Activated CD8-positive, alpha-beta memory T cell treated with anti-CD3 and anti-CD28 coated beads for 1 hour (primary cell): Measurements from ENCODE around the gene OR2H1.
"Not testable (repeated sequence)": the region's sequence is repeated elsewhere in the genome, so short reads cannot be mapped to it uniquely, and the experiment has no call there.

Experiments
- DNase-seq, 2 donors: peaks; one replicate each; pipeline ENCODE4 v3.0.0-alpha.2; 2020; ENCODE audit warnings: low read depth in 1 of 2; ENCODE audit errors: extremely low read depth in 1 of 2

OR2H1 gene

GRCh38 chr6:29456971-29457370 lies at the start of gene OR2H1, which contains the start of gene OR11A1:
TSS of gene OR2H1 (plus strand) at chr6:29457155. CDS start at chr6:29461770, 4,615 bp downstream.
TSS of gene OR11A1 (minus strand) at chr6:29457071. CDS start at chr6:29427641, 29,430 bp downstream.
- DNase-seq, result no peak

- no peak for DNase-seq
Observed at GRCh38 chr6:29414588-29414987, 42.4 kb upstream of the OR2H1 start, which contains the start of gene OR12D1. TSS of gene OR12D1 (plus strand) at chr6:29414928.

GRCh38 chr6:29419516-29419915 lies 37.4 kb upstream of the OR2H1 start:
- DNase-seq, result no peak

GRCh38 chr6:29424168-29424567 lies 32.8 kb upstream of the OR2H1 start:
- no peak for DNase-seq

GRCh38 chr6:29424575-29424974 lies 32.4 kb upstream of the OR2H1 start:
- DNase-seq, result no peak

GRCh38 chr6:29425075-29425474 lies 31.9 kb upstream of the OR2H1 start:
- DNase-seq, result no peak

GRCh38 chr6:29426654-29427053 lies 30.3 kb upstream of the OR2H1 start:
- no peak for DNase-seq

GRCh38 chr6:29436730-29437129 lies 20.2 kb upstream of the OR2H1 start:
- not testable (repeated sequence) for DNase-seq

- DNase-seq, result no peak
Observed at GRCh38 chr6:29439006-29439405, 17.9 kb upstream of the OR2H1 start, which contains the start of gene OR10C1. TSS of gene OR10C1 (plus strand) at chr6:29439306. CDS start at chr6:29440016, 710 bp downstream.

- DNase-seq, result no peak
Observed at GRCh38 chr6:29442719-29443118, 14.2 kb upstream of the OR2H1 start.

GRCh38 chr6:29444031-29444430 lies 12.9 kb upstream of the OR2H1 start:
- DNase-seq, result not testable (repeated sequence)

GRCh38 chr6:29447670-29448069 lies 9.3 kb upstream of the OR2H1 start:
- DNase-seq, result no peak

- DNase-seq, result no peak
Observed at GRCh38 chr6:29451471-29452193, 5.3 kb upstream of the OR2H1 start.

- DNase-seq, result no peak
Observed at GRCh38 chr6:29461021-29461814, 4.3 kb downstream of the OR2H1 start.

GRCh38 chr6:29462022-29462421 lies 5.1 kb downstream of the OR2H1 start:
- DNase-seq, result no peak

- no peak for DNase-seq
Observed at GRCh38 chr6:29465279-29465678, 8.3 kb downstream of the OR2H1 start.

GRCh38 chr6:29465801-29466200 lies 8.8 kb downstream of the OR2H1 start:
- DNase-seq, result no peak

GRCh38 chr6:29466241-29466640 lies 9.3 kb downstream of the OR2H1 start:
- no peak for DNase-seq

- DNase-seq, result no peak
Observed at GRCh38 chr6:29474996-29475395, 18.0 kb downstream of the OR2H1 start.

GRCh38 chr6:29477923-29478450 lies 21.0 kb downstream of the OR2H1 start:
- no peak for DNase-seq

- no peak for DNase-seq
Observed at GRCh38 chr6:29478740-29479139, 21.8 kb downstream of the OR2H1 start.

GRCh38 chr6:29479560-29479959 lies 22.6 kb downstream of the OR2H1 start:
- DNase-seq, result no peak
